ENCODE data around the gene KSR1.

GRCh38 chr17:27413315-27413714 lies 42.9 kb upstream of the KSR1 start:
- TF ChIP-seq, protein P1, sequence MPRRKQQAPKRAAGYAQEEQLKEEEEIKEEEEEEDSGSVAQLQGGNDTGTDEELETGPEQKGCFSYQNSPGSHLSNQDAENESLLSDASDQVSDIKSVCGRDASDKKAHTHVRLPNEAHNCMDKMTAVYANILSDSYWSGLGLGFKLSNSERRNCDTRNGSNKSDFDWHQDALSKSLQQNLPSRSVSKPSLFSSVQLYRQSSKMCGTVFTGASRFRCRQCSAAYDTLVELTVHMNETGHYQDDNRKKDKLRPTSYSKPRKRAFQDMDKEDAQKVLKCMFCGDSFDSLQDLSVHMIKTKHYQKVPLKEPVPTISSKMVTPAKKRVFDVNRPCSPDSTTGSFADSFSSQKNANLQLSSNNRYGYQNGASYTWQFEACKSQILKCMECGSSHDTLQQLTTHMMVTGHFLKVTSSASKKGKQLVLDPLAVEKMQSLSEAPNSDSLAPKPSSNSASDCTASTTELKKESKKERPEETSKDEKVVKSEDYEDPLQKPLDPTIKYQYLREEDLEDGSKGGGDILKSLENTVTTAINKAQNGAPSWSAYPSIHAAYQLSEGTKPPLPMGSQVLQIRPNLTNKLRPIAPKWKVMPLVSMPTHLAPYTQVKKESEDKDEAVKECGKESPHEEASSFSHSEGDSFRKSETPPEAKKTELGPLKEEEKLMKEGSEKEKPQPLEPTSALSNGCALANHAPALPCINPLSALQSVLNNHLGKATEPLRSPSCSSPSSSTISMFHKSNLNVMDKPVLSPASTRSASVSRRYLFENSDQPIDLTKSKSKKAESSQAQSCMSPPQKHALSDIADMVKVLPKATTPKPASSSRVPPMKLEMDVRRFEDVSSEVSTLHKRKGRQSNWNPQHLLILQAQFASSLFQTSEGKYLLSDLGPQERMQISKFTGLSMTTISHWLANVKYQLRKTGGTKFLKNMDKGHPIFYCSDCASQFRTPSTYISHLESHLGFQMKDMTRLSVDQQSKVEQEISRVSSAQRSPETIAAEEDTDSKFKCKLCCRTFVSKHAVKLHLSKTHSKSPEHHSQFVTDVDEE (CRISPR knock-in tag; IDR thresholded peaks at IDR 0.05) = no peak
- TF ChIP-seq ZC3H10 (CRISPR knock-in tag; IDR thresholded peaks at IDR 0.05) (no peak), TCF4 (CRISPR knock-in tag; IDR thresholded peaks at IDR 0.05; ENCODE audit: borderline replicate concordance) (no peak), ZFP3 (CRISPR knock-in tag; IDR thresholded peaks at IDR 0.05) (no peak)
- TF ChIP-seq, protein P2, sequence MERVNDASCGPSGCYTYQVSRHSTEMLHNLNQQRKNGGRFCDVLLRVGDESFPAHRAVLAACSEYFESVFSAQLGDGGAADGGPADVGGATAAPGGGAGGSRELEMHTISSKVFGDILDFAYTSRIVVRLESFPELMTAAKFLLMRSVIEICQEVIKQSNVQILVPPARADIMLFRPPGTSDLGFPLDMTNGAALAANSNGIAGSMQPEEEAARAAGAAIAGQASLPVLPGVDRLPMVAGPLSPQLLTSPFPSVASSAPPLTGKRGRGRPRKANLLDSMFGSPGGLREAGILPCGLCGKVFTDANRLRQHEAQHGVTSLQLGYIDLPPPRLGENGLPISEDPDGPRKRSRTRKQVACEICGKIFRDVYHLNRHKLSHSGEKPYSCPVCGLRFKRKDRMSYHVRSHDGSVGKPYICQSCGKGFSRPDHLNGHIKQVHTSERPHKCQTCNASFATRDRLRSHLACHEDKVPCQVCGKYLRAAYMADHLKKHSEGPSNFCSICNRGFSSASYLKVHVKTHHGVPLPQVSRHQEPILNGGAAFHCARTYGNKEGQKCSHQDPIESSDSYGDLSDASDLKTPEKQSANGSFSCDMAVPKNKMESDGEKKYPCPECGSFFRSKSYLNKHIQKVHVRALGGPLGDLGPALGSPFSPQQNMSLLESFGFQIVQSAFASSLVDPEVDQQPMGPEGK (CRISPR knock-in tag; IDR thresholded peaks at IDR 0.05; ENCODE audit: borderline replicate concordance) = no peak

Measured in SK-N-SH treated with all-trans-retinoic acid at 6 μM for 48 hours (cell line).